Motor neuron (in vitro differentiated cells): Measurements from ENCODE around the gene FRMD4A. TPM values are rescaled to one million over a fixed set of nuclear protein-coding genes. Genes with fewer than 3 reads are reported as not detected.

ENCODE experiments used
- ATAC-seq, 8 experiments: fragments of 200-7000 bp; cut with Tn5 transposase; replicated peaks in 6 of 8; 2 replicates each; pipeline ENCODE4 v1.8.0; 2021; ENCODE audit warnings: mild to moderate bottlenecking in 8 of 8, moderate library complexity in 8 of 8
- H3K27ac ChIP-seq, 2 donors: fragments of 250-450 bp; sonication (Bioruptor Pico); 2 replicates each; pipeline ENCODE4 v1.9.0; 2021; ENCODE audit warnings: antibody characterized with exemption in 2 of 2, mild to moderate bottlenecking in 2 of 2, moderate library complexity in 1 of 2
- H3K4me1 ChIP-seq, 2 donors: fragments of 250-450 bp; sonication (Bioruptor Pico); replicated peaks in 1 of 2; 2 replicates each; pipeline ENCODE4 v1.6.1; 2021; ENCODE audit warnings: antibody characterized with exemption in 2 of 2, mild to moderate bottlenecking in 2 of 2, moderate library complexity in 1 of 2
- H3K4me3 ChIP-seq, 5 donors: fragments of 250-450 bp; sonication (Bioruptor Pico); 2 replicates each; pipeline ENCODE4 v1.9.0; 2021; ENCODE audit warnings: antibody characterized with exemption in 5 of 5, mild to moderate bottlenecking in 5 of 5, moderate library complexity in 4 of 5
- WGBS, 10 experiments: fragments of 450-650 bp; shearing (Covaris generic); methylation state at CpG; one replicate each; pipeline ENCODE4 v1.0.0; 2022; 5-methylcytosine and 5-hydroxymethylcytosine counted together
- in situ Hi-C, 9 experiments: fragments of 400-800 bp; cut with MboI; loops; one replicate each; pipeline ENCODE4 v1.15.0; 2021; ENCODE audit warnings: low sequenced_read_pairs in 9 of 9, low pct_unique_long_range_greater_than_20kb in 2 of 9; ENCODE audit not compliant: unreplicated experiment in 9 of 9
- total RNA-seq, 8 experiments: library from RNA; unstranded; fragments of 300-600 nt; gene quantifications; 2 replicates each; pipeline versions ENCODE4 v1.2.3 to v1.2.4, GENCODE V29; 2022

The FRMD4A gene
- total RNA-seq, 8 experiments from 2014 or later = 18.6 to 87.3 (median 44.5) TPM

DNA sequence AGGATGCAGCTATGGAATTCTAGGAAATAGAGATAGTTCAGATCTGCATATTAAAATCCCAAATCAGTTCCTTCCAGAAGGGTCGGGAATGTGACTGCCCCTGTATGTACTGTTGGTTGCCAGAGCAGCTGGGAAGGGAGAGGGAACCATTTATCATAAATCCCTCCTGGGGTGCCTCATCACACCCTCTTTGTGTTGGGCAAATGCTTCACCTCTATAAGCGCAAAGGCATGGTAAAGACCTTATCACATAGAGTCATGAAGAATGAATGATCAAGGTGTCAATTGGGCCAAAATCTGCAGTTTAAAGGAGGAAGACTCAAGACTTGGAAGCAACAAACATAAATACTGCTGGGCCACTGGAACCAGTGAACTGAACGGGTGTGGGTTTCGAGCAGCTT, 65.0 kb downstream of the FRMD4A start:
- no peak for ATAC-seq
- in situ Hi-C loops = no loop called here

GRCh38 chr10:14262836-14263425, 67.8 kb downstream of the FRMD4A start:
- Histone ChIP-seq H3K4me1 (peaks cover 26 to 40% of the 10 kb centered on the region in 2 donors), H3K27ac (no peak overlapping the region), H3K4me3 (no peak overlapping the region)
- 14 to 84% (median 51%) methylated on average over 4 to 13 of the region's 15 CpGs; no CpG with 5 or more reads in 2 of the 10 experiments for WGBS, 10 experiments
- ATAC-seq = peak in 3 of 8 experiments; percentile 40 to 68 (median 58)
- in situ Hi-C loops = no loop called here

More for the DNA sequence above, 65.0 kb downstream of the FRMD4A start:
- Histone ChIP-seq H3K27ac (no peak overlapping the region), H3K4me1 (peaks cover 14 to 27% of the 10 kb centered on the region in 2 donors), H3K4me3 (no peak overlapping the region)
- 0 to 100% (median 88%) methylated on average over 1 to 2 of the region's 4 CpGs; no CpG with 5 or more reads in 3 of the 10 experiments for WGBS, 10 experiments

DNA sequence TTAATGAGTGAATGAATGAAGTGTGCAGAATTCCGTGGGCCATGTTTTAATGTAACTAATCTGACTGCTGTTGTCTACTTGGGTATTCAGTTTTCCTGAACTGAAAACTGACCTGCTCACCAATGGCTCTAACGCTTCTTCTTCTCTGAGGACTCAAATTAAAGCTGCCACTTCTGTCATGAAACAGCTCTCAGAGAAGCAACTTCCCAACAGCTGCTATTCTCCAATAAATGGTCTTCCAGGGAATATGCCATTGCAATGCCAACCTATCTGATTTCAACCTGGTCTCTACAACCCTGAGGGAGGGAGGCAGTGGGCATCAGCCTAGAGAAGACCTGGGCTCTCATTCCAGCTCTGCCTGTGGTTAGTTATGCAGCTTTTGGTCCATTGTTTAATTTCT, 69.4 kb downstream of the FRMD4A start:
- Histone ChIP-seq H3K4me3 (no peak overlapping the region), H3K27ac (no peak overlapping the region), H3K4me1 (peaks cover 26 to 40% of the 10 kb centered on the region in 2 donors)
- no peak for ATAC-seq
- in situ Hi-C loops = no loop called here
- WGBS, 10 experiments = 38 to 100% (median 83%) methylated on average over 1 to 2 of the region's 2 CpGs; no CpG with 5 or more reads in 3 of the 10 experiments

GRCh38 chr10:14259696-14260566, 70.8 kb downstream of the FRMD4A start:
- H3K4me3 ChIP-seq = no peak overlapping the region
- no peak overlapping the region for H3K27ac ChIP-seq
- in situ Hi-C loops = no loop called here
- peaks cover 26 to 36% of the 10 kb centered on the region in 2 donors for H3K4me1 ChIP-seq
- peak in 6 of 8 experiments; percentile 41 to 82 (median 66) for ATAC-seq
- WGBS, 10 experiments = 0 to 68% (median 32%) methylated on average over 2 to 7 of the region's 7 CpGs

- WGBS, 10 experiments = 0 to 100% (median 68%) methylated on average over 1 to 2 of the region's 2 CpGs; no CpG with 5 or more reads in 2 of the 10 experiments
- no peaks in the 10 kb centered on the region for H3K4me1 ChIP-seq
- no peak overlapping the region for H3K27ac ChIP-seq
- H3K4me3 ChIP-seq = no peak overlapping the region
- in situ Hi-C loops = no loop called here
- no peak for ATAC-seq
These were observed 76.4 kb downstream of the FRMD4A start for GRCh38 chr10:14254368-14254767.

GRCh38 chr10:14253711-14254110, 77.0 kb downstream of the FRMD4A start:
- ATAC-seq = no peak
- 25 to 100% (median 90%) methylated on average over 1 to 4 of the region's 5 CpGs; no CpG with 5 or more reads in 3 of the 10 experiments for WGBS, 10 experiments
- Histone ChIP-seq H3K4me1 (no peaks in the 10 kb centered on the region), H3K4me3 (no peak overlapping the region), H3K27ac (no peak overlapping the region)
- in situ Hi-C loops = no loop called here

DNA sequence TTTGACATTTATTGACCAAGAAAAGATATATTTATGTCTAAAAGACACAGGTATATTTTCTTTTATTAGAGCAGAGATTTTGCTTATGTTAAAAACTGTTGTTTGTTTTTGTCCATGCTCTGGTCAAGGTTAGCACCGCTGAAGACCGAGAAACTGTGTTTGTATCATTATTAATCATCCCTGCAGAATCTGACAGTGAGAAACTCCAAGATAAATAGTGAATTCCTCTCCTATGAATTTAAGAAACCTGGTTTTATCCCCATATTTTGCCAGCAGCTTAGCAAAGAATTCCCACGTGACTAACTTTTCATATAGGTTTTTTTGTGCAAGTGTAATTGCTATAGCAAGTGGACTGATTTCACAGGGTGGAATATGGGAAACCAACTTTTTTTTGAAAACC, 77.6 kb downstream of the FRMD4A start:
- ATAC-seq = no peak
- WGBS, 10 experiments = 45 to 100% (median 73%) methylated on average over 2 to 3 of the region's 3 CpGs; no CpG with 5 or more reads in 2 of the 10 experiments
- H3K4me3 ChIP-seq = no peak overlapping the region
- no peak overlapping the region for H3K27ac ChIP-seq
- no peaks in the 10 kb centered on the region for H3K4me1 ChIP-seq
- in situ Hi-C loops = no loop called here

GRCh38 chr10:14250496-14251076, 80.1 kb downstream of the FRMD4A start:
- in situ Hi-C loops = no loop called here
- 7 to 100% (median 69%) methylated on average over 1 to 2 of the region's 2 CpGs; no CpG with 5 or more reads in 4 of the 10 experiments for WGBS, 10 experiments
- peak in 1 of 8 experiments; percentile 90 for ATAC-seq
- Histone ChIP-seq H3K4me3 (no peak overlapping the region), H3K4me1 (no peaks in the 10 kb centered on the region), H3K27ac (no peak overlapping the region)

DNA sequence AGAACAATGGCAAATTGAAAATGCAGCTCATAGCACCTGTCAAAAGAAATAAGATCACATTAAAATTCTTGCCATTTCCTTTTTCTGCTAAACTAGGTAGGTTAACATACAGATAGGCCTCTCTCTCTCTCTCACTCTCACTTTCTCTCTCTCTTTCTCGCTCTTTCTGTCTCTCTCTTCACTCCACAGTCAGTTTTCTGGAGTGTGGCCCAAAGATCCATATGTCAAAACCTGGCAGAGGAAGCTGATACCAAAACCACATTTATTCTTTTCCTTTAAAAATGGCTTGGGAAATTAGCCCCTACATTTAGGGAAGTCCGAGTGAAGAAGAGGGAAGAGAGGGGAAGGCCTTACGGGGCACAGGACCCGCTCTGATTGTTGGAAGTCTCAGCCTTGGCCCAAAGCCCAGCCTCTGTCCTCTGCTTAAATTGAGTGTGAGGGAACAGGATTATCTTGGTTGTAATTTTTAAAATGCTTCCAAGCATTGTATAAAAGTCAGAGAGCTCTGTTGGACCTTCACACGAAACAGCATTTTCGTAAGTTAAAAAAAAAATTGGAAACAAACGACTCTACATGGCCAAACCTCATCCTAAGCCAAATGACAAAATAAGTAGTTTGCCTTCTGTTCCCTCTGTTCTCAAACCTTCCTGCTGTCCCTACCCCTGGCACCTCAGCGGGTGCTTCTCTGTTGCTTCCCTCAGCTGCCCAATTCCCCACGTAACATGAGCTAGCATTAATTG, 83.2 kb downstream of the FRMD4A start:
- no peaks in the 10 kb centered on the region for H3K4me1 ChIP-seq
- in situ Hi-C loops = no loop called here
- no peak for ATAC-seq
- H3K27ac ChIP-seq = no peak overlapping the region
- WGBS, 10 experiments = 2 to 100% (median 82%) methylated on average over 1 to 9 of the region's 9 CpGs
- H3K4me3 ChIP-seq = no peak overlapping the region

- in situ Hi-C loops = no loop called here
- ATAC-seq = peak in 2 of 8 experiments; percentile 61 to 76
- Histone ChIP-seq H3K4me3 (no peak overlapping the region), H3K27ac (no peak overlapping the region), H3K4me1 (peaks cover 11 to 13% of the 10 kb centered on the region in 2 donors)
- 61 to 100% (median 94%) methylated on average over 1 to 3 of the region's 3 CpGs; no CpG with 5 or more reads in 1 of the 10 experiments for WGBS, 10 experiments
These were observed 85.9 kb downstream of the FRMD4A start for GRCh38 chr10:14244801-14245211.

- no peak overlapping the region for H3K4me3 ChIP-seq
- no peak for ATAC-seq
- in situ Hi-C loops = no loop called here
- H3K27ac ChIP-seq = no peak overlapping the region
- 13 to 100% (median 72%) methylated on average over 1 to 3 of the region's 3 CpGs; no CpG with 5 or more reads in 4 of the 10 experiments for WGBS, 10 experiments
- peaks cover 11 to 16% of the 10 kb centered on the region in 2 donors for H3K4me1 ChIP-seq
These were observed 86.6 kb downstream of the FRMD4A start for GRCh38 chr10:14244147-14244546.

GRCh38 chr10:14243221-14243620, 87.5 kb downstream of the FRMD4A start:
- 20 to 100% (median 85%) methylated on average over 1 to 4 of the region's 6 CpGs; no CpG with 5 or more reads in 1 of the 10 experiments for WGBS, 10 experiments
- Histone ChIP-seq H3K27ac (no peak overlapping the region), H3K4me1 (peaks cover 11 to 16% of the 10 kb centered on the region in 2 donors), H3K4me3 (no peak overlapping the region)
- no peak for ATAC-seq
- in situ Hi-C loops = no loop called here
